OCI-LY7 (cell line): ENCODE results near the gene POLRMT. TPM values are rescaled to one million over a fixed set of nuclear protein-coding genes. Genes with fewer than 3 reads are reported as not detected.

Experiments
- BruUV-seq: library from RNA; stranded (reverse); fragments of 400-500 nt; replicated peaks from 2 replicates; lab custom pipeline; 2021; lab: Mats Ljungman, UMichigan
- CTCF ChIA-PET: fragments of 300-600 bp; sonication (Branson Sonifier 250); formaldehyde crosslinking; loops from one replicate; lab custom pipeline; 2022; ENCODE audit warnings: antibody characterized with exemption; ENCODE audit not compliant: unreplicated experiment; lab: Charles Lee
- POLR2A ChIA-PET: fragments of 300-600 bp; sonication (Branson Sonifier 250); formaldehyde crosslinking; loops from one replicate; lab custom pipeline; 2022; ENCODE audit warnings: antibody characterized with exemption; lab: Charles Lee
- DNase-seq: peaks from one replicate; pipeline ENCODE4 v3.0.0-alpha.2; 2015; ENCODE audit warnings: low spot score
- H2AFZ ChIP-seq: fragments of 200-600 bp; sonication (generic), shearing (Covaris generic); 2 replicates; pipeline ENCODE4 v1.6.1; 2014; ENCODE audit warnings: mild to moderate bottlenecking, antibody characterized with exemption, low read length, moderate library complexity
- H3K27ac ChIP-seq: fragments of 200-600 bp; sonication (generic); 2 replicates; pipeline ENCODE4 v1.5.1; 2014; ENCODE audit warnings: mixed run types, low read depth, mild to moderate bottlenecking, moderate library complexity, low read length, inconsistent platforms; ENCODE audit not compliant: poor library complexity, severe bottlenecking
- H3K36me3 ChIP-seq: fragments of 200-600 bp; sonication (generic); 2 replicates; pipeline ENCODE4 v1.6.1; 2014; ENCODE audit warnings: mild to moderate bottlenecking, antibody characterized with exemption, low read length, moderate library complexity, mixed read lengths; ENCODE audit not compliant: insufficient read depth
- H3K4me1 ChIP-seq: fragments of 200-600 bp; sonication (generic); 2 replicates; pipeline ENCODE4 v1.5.1; 2014; ENCODE audit warnings: mild to moderate bottlenecking, low read length; ENCODE audit not compliant: insufficient read depth, poor library complexity, severe bottlenecking
- H3K4me2 ChIP-seq: fragments of 200-600 bp; sonication (generic); 2 replicates; pipeline ENCODE4 v1.6.1; 2014; ENCODE audit warnings: mild to moderate bottlenecking, low read length
- H3K4me3 ChIP-seq: fragments of 200-600 bp; sonication (generic); 2 replicates; pipeline ENCODE4 v1.5.1; 2014; ENCODE audit warnings: mild to moderate bottlenecking, low read depth, low read length; ENCODE audit not compliant: poor library complexity, severe bottlenecking
- H3K79me2 ChIP-seq: fragments of 200-600 bp; sonication (generic); 2 replicates; pipeline ENCODE4 v1.6.1; 2016; ENCODE audit warnings: low read depth, mild to moderate bottlenecking, low read length, moderate library complexity, mixed read lengths; ENCODE audit not compliant: insufficient read depth
- H3K9me2 ChIP-seq: fragments of 200-600 bp; sonication (generic); 2 replicates; pipeline ENCODE4 v1.6.1; 2016; ENCODE audit warnings: mild to moderate bottlenecking, low read length, mixed read lengths; ENCODE audit not compliant: insufficient read depth
- H3K9me3 ChIP-seq: fragments of 200-600 bp; sonication (generic); 2 replicates; pipeline ENCODE4 v1.6.1; 2014; ENCODE audit warnings: mild to moderate bottlenecking, mixed run types, low read length, mixed read lengths
- H4K20me1 ChIP-seq: fragments of 200-600 bp; sonication (generic); 2 replicates; pipeline ENCODE4 v1.6.1; 2014; ENCODE audit warnings: mild to moderate bottlenecking, antibody characterized with exemption, low read length, moderate library complexity, mixed read lengths; ENCODE audit not compliant: insufficient read depth
- EZH2phosphoT487 ChIP-seq: fragments of 200-600 bp; sonication (generic); IDR thresholded peaks from 2 replicates; pipeline ENCODE4 v1.6.1; 2018; ENCODE audit warnings: low read depth, borderline replicate concordance, mild to moderate bottlenecking, mixed run types, antibody characterized with exemption, low read length, moderate library complexity, mixed read lengths
- intact Hi-C: fragments of 100-400 bp; cut with micrococcal nuclease; formaldehyde crosslinking; loops from one replicate; pipeline ENCODE4 v1.10.0; 2022; ENCODE audit not compliant: unreplicated experiment
- total RNA-seq, 2 experiments: library from RNA; depleted of rRNA in 1 of 2; stranded (reverse); fragments of >200 nt in 1 of 2; shearing (Covaris generic) in 1 of 2; gene quantifications; 2 replicates each; pipeline ENCODE4 v1.2.3, GENCODE V29; 2014 to 2022
- TF ChIP-seq, protein P1 (sequence below): fragments of 200-600 bp; sonication (generic); conservative IDR thresholded peaks from 2 replicates; pipeline ENCODE4 v1.5.1; 2014; ENCODE audit warnings: mild to moderate bottlenecking, antibody characterized with exemption, low read length, moderate library complexity, mixed read lengths

Gene POLRMT
- total RNA-seq, 2 experiments from 2014 or later: 65.5 to 74.6 TPM

DNA sequence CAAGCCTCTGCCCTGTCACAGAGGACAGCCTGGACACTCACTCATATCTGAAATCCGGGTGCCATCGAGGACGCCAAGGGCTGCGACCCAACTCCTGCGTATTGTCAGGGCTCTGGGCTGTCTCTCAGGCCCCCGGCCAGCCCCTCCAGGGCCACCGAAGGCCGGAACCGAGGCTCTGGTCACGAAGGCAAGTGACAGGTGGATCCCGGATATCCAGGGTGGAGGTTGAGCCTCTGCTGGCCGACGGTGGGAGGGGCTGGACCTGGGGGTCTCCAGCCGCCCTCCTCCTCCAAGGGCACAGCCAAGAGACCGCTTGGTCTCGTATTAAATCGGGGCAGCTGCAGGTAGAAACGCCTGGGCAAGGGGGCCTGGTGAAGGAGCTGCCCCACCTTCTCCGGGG lies 24.3 kb upstream of the POLRMT start:
- Histone ChIP-seq H3K9me2 (no peaks in the 10 kb centered on the region), H2AFZ (no peak overlapping the region), H3K4me2 (no peak overlapping the region), H3K27ac (no peak overlapping the region), H3K79me2 (peaks cover 100% of the 10 kb centered on the region), H3K36me3 (peaks cover 89% of the 10 kb centered on the region), H4K20me1 (peaks cover 19% of the 10 kb centered on the region), H3K4me1 (peaks cover 25% of the 10 kb centered on the region), H3K9me3 (no peaks in the 10 kb centered on the region), H3K4me3 (no peak overlapping the region)
- BruUV-seq: no TSS peak
- POLR2A ChIA-PET: no interaction called here
- CTCF ChIA-PET: no interaction called here
- intact Hi-C loops: no loop called here
- no peak for DNase-seq
- no peak for TF ChIP-seq EZH2phosphoT487
- TF ChIP-seq, protein P1, sequence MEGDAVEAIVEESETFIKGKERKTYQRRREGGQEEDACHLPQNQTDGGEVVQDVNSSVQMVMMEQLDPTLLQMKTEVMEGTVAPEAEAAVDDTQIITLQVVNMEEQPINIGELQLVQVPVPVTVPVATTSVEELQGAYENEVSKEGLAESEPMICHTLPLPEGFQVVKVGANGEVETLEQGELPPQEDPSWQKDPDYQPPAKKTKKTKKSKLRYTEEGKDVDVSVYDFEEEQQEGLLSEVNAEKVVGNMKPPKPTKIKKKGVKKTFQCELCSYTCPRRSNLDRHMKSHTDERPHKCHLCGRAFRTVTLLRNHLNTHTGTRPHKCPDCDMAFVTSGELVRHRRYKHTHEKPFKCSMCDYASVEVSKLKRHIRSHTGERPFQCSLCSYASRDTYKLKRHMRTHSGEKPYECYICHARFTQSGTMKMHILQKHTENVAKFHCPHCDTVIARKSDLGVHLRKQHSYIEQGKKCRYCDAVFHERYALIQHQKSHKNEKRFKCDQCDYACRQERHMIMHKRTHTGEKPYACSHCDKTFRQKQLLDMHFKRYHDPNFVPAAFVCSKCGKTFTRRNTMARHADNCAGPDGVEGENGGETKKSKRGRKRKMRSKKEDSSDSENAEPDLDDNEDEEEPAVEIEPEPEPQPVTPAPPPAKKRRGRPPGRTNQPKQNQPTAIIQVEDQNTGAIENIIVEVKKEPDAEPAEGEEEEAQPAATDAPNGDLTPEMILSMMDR: no peak

GRCh38 chr19:656751-657559 lies 23.6 kb upstream of the POLRMT start:
- Histone ChIP-seq H4K20me1 (peaks cover 18% of the 10 kb centered on the region), H3K9me3 (no peaks in the 10 kb centered on the region), H3K27ac (no peak overlapping the region), H3K79me2 (peaks cover 97% of the 10 kb centered on the region), H3K4me1 (peaks cover 25% of the 10 kb centered on the region), H3K4me2 (no peak overlapping the region), H3K9me2 (no peaks in the 10 kb centered on the region), H2AFZ (no peak overlapping the region), H3K4me3 (no peak overlapping the region), H3K36me3 (peaks cover 92% of the 10 kb centered on the region)
- POLR2A ChIA-PET: no interaction called here
- TF ChIP-seq EZH2phosphoT487: no peak
- TF ChIP-seq, protein P1: no peak
- CTCF ChIA-PET: no interaction called here
- intact Hi-C loops: no loop called here
- no peak for DNase-seq
- BruUV-seq: no TSS peak

DNA sequence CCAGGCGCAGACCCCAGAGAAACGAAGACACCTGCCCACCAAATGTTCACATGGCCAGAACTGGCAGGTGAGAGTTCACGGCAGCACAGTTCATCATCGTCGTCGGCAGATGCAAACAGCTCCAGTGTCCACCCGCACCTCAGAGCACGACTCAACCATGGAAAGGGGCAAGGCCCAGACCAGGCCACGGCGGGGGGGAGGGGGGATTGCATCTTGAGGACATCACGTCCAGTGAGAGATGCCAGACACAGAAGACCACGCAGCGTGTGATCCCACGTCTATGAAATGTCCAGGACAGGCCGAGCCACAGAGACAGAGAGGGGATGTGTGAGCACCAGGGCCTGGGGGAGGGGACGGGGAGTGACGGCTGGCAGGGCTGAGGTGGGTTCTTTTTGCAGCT lies 22.4 kb upstream of the POLRMT start:
- CTCF ChIA-PET: interaction anchor here (0.5 kb wide), 1 partner anchor 48 kb away, joined by 3 read pairs; no protein-coding TSS in a partner anchor
- TF ChIP-seq, protein P1: no peak
- TF ChIP-seq EZH2phosphoT487: no peak
- Histone ChIP-seq H2AFZ (no peak overlapping the region), H4K20me1 (peaks cover 6% of the 10 kb centered on the region), H3K9me2 (no peaks in the 10 kb centered on the region), H3K79me2 (peaks cover 84% of the 10 kb centered on the region), H3K27ac (no peak overlapping the region), H3K4me3 (no peak overlapping the region), H3K4me1 (peaks cover 20% of the 10 kb centered on the region), H3K36me3 (peaks cover 93% of the 10 kb centered on the region), H3K9me3 (no peaks in the 10 kb centered on the region), H3K4me2 (no peak overlapping the region)
- intact Hi-C loops: no loop called here
- BruUV-seq: no TSS peak
- POLR2A ChIA-PET: no interaction called here
- no peak for DNase-seq
